GM13977 (cell line): ENCODE data around the gene CBX4.

Experiments used
- DNase-seq: peaks from one replicate; pipeline ENCODE4 v3.0.0; 2012; ENCODE audit warnings: low spot score
- CTCF ChIP-seq: IDR thresholded peaks from 2 replicates; pipeline ENCODE4 v1.5.1; 2012; ENCODE audit warnings: mild to moderate bottlenecking, control low read depth; ENCODE audit not compliant: insufficient read depth; ENCODE audit errors: extremely low read depth, missing control alignments
- in situ Hi-C: fragments of 300-500 bp; cut with MboI; formaldehyde crosslinking; loops from one replicate; pipeline ENCODE4 v1.12.0; 2022; ENCODE audit warnings: low sequenced_read_pairs, low pct_unique_long_range_greater_than_20kb, mixed read lengths, inconsistent platforms; ENCODE audit not compliant: unreplicated experiment

Gene CBX4

GRCh38 chr17:79829457-79829856, 9.8 kb downstream of the CBX4 start:
- in situ Hi-C loops = no loop called here
- DNase-seq = no peak
- TF ChIP-seq CTCF = no peak

- no peak for TF ChIP-seq CTCF
- in situ Hi-C loops = no loop called here
- no peak for DNase-seq
These were observed 10.2 kb downstream of the CBX4 start for GRCh38 chr17:79829004-79829403.

GRCh38 chr17:79826841-79827578, 12.2 kb downstream of the CBX4 start:
- in situ Hi-C loops = no loop called here
- TF ChIP-seq CTCF = no peak

DNA sequence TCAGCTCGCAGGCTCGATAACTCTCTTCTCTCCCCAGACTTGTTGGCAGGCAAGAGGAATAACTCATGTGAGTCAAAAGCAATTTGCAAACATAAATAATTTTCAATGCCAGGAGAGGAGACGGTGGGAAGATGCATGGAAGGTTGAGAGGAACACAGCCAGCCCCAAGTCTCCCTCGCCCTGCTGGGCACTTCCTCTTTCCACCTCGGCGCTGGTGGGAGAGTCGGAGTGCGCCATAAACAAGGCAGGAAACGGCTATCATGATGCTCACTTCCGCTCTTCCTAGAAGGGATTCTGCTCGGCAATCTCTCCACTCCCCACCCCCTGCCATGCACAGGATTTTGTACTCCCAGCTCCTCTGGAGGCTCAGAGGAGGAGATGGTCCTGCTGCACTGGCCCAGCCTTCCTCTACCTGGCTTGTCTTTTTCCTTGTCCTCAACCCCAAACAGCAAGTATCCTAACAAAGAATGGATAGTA, 13.0 kb downstream of the CBX4 start:
- no peak for DNase-seq
- no peak for TF ChIP-seq CTCF
- in situ Hi-C loops = no loop called here

More at GRCh38 chr17:79826841-79827578, 12.2 kb downstream of the CBX4 start:
- no peak for DNase-seq

- DNase-seq = no peak
- in situ Hi-C loops = no loop called here
- TF ChIP-seq CTCF = no peak
These were observed 13.7 kb downstream of the CBX4 start for GRCh38 chr17:79825580-79825921.

GRCh38 chr17:79824893-79825579, 14.2 kb downstream of the CBX4 start:
- no peak for TF ChIP-seq CTCF
- DNase-seq = no peak
- in situ Hi-C loops = no loop called here
